NCI-H2171 treated with DMSO at 0.1 percent for 48 hours (cell line): Measurements from ENCODE around the gene SHROOM1.

Experiments
- DNase-seq: peaks from one replicate; lab custom pipeline; 2025; lab: John Stamatoyannopoulos, UW

The SHROOM1 gene

GRCh38 chr5:132825033-132825833, 5.2 kb downstream of the SHROOM1 start:
- DNase-seq: no peak

GRCh38 chr5:132824426-132824825, 6.0 kb downstream of the SHROOM1 start:
- DNase-seq: no peak

- no peak for DNase-seq
Observed at GRCh38 chr5:132823481-132824050, 6.9 kb downstream of the SHROOM1 start.

GRCh38 chr5:132822650-132823480, 7.6 kb downstream of the SHROOM1 start:
- DNase-seq: no peak

GRCh38 chr5:132821791-132822190, 8.7 kb downstream of the SHROOM1 start:
- peak; percentile 53 for DNase-seq

- DNase-seq: no peak
Observed at GRCh38 chr5:132821350-132821749, 9.1 kb downstream of the SHROOM1 start.

- DNase-seq: peak; percentile 53
Observed at GRCh38 chr5:132820162-132820754, 10.2 kb downstream of the SHROOM1 start.

GRCh38 chr5:132819468-132819867, 11.0 kb downstream of the SHROOM1 start:
- no peak for DNase-seq

- DNase-seq: no peak
Observed at GRCh38 chr5:132817011-132817410, 13.4 kb downstream of the SHROOM1 start.

GRCh38 chr5:132816554-132816953, 13.9 kb downstream of the SHROOM1 start:
- DNase-seq: no peak

GRCh38 chr5:132816083-132816482, 14.4 kb downstream of the SHROOM1 start:
- DNase-seq: no peak

GRCh38 chr5:132815454-132815853, 15.0 kb downstream of the SHROOM1 start:
- DNase-seq: no peak

GRCh38 chr5:132814503-132815294, 15.7 kb downstream of the SHROOM1 start:
- no peak for DNase-seq

GRCh38 chr5:132813599-132814502, 16.6 kb downstream of the SHROOM1 start:
- DNase-seq: no peak

- peak; percentile 73 for DNase-seq
Observed at GRCh38 chr5:132812781-132813598, 17.5 kb downstream of the SHROOM1 start, which contains the start of gene SOWAHA. SOWAHA (plus strand) TSS chr5:132813302; CDS start chr5:132813622, 320 bp downstream.

- peak; percentile 92 for DNase-seq
Observed at GRCh38 chr5:132812123-132812765, 18.2 kb downstream of the SHROOM1 start.

- DNase-seq: no peak
Observed at GRCh38 chr5:132810605-132811004, 19.8 kb downstream of the SHROOM1 start.

- DNase-seq: no peak
Observed at GRCh38 chr5:132808866-132809265, 21.6 kb downstream of the SHROOM1 start.

- no peak for DNase-seq
Observed at GRCh38 chr5:132808448-132808847, 22.0 kb downstream of the SHROOM1 start.
